ENCODE results near the gene TMEM238L. TPM values are rescaled to one million over a fixed set of nuclear protein-coding genes. Genes with fewer than 3 reads are reported as not detected.

The TMEM238L gene
- total RNA-seq, 1 donor from 2014 or later = not detected

DNA sequence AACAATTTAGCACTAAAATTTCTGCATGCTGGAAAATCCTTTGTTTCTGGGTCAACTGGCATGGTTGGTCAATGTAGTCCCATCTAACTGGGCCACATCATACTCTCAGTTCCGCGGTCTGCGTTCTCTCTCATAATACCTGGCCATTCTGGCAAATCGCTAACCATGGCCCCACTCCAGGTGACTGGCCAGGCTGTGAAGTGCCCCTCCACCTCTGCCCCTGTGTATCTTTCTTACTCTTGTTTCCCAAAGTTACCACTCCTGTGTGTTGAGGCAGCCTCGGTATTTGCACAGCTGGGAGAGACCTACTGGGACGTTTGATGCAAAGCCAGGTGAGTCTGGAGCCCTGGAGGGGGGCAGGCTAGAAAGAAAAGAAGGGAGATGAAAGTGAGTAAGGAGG is 2.0 kb upstream of the TMEM238L start:
- no peak for DNase-seq (ENCODE audit: low read depth in 2 of 2)

DNA sequence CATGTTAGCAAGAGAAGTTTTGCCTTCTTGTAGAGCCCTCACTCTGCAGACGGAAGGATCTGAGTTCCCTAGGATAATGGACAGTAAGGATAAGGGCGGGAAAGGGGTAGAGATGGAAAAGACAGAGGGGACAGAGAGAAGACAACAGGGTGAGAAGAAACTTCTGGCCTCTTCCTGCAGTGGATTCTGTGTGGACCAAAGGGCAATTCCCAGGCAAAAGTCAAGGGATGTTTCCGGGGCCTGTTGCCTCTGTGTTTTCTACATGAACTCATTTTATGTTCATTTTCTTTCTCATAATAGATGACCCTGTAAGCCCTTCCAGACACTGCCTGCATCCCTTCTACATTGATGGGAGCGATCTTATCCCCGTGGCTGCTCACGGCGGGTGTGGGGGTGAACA is 647 bp upstream of the TMEM238L start:
- DNase-seq (ENCODE audit: low read depth in 2 of 2) = no peak

DNA sequence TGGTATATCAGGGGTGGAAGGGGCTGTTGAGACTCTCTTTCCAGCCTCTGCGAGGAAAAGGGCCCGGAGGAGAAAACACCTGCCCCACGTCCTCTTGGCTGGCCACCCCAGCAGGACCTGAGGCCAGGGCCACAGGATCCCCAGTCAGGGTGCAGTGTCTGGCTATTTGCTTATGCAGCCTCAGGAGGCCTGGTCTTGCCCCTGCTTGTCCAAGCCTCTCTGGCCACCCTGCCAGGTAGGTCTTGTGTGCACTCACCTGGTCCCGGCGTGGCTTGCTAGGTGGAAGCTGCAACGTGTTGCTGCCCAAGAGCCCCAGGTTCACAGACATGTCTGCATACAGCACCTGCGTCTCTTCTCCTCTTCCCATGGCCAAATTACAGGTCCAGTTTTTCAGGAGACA is 549 bp downstream of the TMEM238L start:
- no peak for DNase-seq (ENCODE audit: low read depth in 2 of 2)

DNA sequence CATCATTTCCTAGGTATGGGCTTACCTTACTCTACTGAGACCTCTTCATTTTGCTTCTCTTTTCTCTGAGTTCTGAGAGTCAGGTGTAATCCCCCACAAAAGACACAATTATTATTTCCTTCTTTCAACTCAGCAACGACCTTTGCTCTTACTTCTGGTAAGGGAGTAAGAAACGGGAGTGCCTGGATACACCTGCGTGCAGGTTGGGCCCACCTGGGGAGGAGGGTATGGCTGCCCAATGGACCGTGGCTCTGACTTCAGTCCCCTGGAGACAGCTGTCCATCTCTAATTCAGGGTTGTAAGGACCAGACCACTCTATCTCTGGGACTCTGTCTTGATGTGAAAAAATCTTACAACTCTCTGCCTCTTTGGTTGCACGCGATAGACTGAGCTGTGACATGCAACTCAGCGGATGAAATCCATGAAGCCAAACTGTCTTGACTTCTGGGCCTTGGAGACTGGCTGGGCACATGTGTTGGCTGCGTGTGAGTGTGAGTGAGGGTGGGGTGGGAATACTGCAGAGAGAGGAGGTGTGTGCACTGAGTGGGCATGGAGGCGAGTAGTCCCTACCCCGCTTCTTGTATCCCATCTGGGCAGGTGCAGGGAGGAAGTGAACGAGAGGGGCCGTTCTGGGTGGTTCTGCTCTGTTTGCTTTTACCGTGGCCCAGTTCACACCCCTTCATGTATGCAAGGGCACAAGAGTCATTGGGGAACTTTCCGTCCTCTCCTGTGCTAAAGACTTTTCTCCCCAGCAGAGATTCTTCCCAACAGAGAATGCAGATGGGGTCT is 1.2 kb downstream of the TMEM238L start:
- no peak for DNase-seq (ENCODE audit: low read depth in 2 of 2)

- no peak for DNase-seq (ENCODE audit: low read depth in 2 of 2)
Measured at GRCh38 chr17:10799407-10799806, 4.5 kb downstream of the TMEM238L start.

DNA sequence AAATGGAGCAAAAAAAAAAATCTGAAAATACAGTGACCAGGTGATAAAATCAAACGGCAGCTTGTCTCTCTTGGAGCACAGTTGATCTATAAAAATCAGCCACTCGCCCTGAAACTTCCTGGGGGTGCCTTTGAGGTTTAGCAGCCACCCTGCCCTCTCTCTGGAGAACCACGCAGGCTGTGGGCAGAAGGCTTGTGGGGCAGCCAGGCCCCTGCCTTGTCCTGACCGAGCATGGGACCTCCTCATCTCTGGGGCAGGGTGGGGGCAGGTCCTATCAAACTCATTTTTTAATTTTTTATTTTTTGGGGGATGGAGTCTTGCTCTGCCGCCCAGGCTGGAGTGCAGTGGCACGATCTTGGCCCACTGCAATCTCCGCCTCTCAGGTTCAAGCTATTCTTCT is 5.0 kb downstream of the TMEM238L start:
- DNase-seq (ENCODE audit: low read depth in 2 of 2) = no peak

- no peak for DNase-seq (ENCODE audit: low read depth in 2 of 2)
Measured at GRCh38 chr17:10798332-10798749, 5.6 kb downstream of the TMEM238L start.

- no peak for DNase-seq (ENCODE audit: low read depth in 2 of 2)
Measured at GRCh38 chr17:10797476-10798328, 6.2 kb downstream of the TMEM238L start.

GRCh38 chr17:10793816-10794215 is 10.1 kb downstream of the TMEM238L start:
- no peak for DNase-seq (ENCODE audit: low read depth in 2 of 2)

DNA sequence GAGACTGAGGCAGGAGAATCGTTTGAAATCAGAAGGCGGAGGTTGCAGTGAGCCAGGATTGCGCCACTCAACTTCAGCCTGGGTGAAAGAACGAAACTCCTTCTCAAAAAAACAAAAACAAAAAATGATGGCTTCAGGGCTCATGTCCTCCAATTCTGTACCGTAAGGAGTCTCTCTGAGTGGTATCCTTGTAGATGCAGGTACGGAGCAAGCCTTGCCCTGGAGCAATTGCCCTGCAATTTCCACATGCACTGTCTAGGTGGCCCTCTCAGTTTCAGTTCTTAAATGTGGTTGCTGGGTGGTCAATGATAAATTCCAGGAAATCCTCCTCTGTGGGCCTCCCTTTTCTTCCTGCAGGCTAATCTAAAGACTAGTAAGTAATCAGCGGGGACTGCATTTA is 10.6 kb downstream of the TMEM238L start:
- DNase-seq (ENCODE audit: low read depth in 2 of 2) = no peak

GRCh38 chr17:10792151-10792550 is 11.7 kb downstream of the TMEM238L start:
- no peak for DNase-seq (ENCODE audit: low read depth in 2 of 2)

GRCh38 chr17:10790491-10791401 is 13.2 kb downstream of the TMEM238L start:
- no peak for DNase-seq (ENCODE audit: low read depth in 2 of 2)

- DNase-seq (ENCODE audit: low read depth in 2 of 2) = peak in 1 of 2 donors; percentile 5
Measured at GRCh38 chr17:10789694-10790271, 14.1 kb downstream of the TMEM238L start.

DNA sequence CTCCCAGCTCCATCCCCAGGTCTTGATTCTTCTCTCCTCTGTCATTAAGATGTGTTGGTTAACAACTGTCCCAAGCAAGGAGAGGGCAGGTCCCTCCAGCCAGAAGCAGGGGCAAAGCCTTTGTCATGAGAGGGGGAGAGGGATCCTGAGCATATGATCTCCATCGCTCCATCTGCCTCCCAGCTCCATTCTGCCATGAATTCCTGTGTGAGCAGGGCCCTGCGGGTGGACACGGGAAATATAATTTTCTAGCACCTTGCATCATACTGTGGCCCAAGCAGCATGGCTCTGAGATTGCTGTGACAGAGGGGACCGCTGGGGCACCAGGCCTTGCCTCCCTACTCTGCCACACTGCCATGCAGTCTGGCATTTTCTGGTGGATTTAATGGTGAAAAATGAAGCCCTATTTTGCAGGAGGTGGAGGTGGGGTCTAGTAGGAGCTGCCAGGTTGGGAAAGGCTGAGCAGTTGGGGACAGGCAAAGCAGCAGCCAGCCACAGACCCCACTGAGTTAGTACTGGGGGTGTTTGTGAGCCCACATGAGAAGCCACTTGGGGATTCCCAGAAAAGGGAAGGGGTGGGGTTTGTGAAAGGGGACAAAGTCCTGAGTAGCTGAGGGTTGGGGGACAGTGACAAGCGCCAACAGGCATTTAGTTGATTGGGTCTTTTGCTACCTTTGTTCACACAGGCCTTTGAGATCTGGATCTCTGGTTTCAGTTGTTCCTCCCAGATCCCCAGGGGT is 16.4 kb downstream of the TMEM238L start:
- no peak for DNase-seq (ENCODE audit: low read depth in 2 of 2)

- no peak for DNase-seq (ENCODE audit: low read depth in 2 of 2)
Measured at GRCh38 chr17:10785295-10785694, 18.6 kb downstream of the TMEM238L start.

DNA sequence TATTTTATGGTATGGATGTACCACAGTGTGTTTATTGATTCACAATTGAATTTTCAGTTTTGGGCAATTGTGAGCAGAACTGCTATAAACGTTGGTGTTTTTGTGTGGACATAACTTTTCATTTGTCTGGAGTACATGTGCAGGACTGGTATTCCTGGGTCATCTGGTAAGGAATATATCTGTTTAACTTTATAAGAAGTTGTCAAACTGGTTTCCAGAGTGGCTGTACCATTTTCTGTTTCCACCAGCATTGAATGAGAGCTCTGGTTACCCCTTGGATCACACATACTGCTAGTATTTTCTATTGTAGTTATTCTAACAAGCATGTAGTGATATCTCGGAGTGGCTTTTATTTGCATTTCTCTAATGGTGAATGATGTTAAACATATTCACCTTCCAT is 24.3 kb downstream of the TMEM238L start:
- no peak for DNase-seq (ENCODE audit: low read depth in 2 of 2)

DNA sequence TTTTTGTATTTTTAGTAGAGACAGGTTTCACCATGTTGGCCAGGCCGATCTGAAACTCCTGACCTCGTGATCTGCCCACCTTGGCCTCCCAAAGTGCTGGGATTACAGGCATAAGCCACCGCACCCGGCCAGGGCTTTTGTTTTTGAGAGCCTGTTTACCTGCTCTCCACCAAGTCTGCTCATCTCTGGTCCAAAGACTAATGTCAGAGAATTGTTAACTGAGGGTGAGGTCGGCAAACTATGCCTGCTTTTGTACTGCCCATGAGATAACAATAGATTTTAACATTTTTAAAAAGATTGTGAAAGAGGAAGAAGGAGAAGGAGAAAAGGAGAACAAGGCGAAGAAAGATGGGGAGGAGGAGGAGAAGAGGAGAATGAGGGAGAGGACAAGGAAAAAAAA is 26.0 kb downstream of the TMEM238L start:
- DNase-seq (ENCODE audit: low read depth in 2 of 2) = no peak

DNA sequence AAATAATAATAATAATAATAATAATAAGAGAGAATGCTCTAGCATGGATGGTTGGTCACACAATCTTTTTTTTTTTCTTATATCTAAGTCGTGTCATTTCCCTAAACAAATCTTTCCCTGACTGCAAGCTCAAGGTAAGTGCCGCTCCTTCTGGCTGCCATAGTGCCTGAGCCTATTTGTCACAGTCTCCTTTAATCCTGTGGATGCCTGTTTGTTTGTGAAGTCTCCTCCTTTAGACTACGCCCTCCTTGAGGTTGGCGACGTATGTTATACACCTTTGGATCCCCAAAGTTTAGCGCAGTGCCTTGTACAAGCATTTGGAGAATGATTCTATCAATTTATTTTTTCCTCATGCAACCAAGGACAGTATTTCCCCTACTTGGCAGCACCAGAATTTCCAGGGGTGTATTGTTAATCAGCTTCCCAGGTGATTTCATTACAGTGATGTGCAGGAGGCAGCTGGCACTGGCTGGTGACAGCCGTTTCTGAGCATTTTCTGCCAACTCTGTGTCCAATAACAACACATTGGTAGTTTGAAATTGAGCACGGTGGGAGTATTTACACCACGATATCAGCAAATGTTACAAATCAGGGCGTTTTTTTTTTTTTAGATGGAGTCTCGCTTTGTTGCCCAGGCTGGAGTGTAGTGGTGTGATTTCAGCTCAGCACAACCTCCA is 26.6 kb downstream of the TMEM238L start:
- DNase-seq (ENCODE audit: low read depth in 2 of 2) = no peak

DNA sequence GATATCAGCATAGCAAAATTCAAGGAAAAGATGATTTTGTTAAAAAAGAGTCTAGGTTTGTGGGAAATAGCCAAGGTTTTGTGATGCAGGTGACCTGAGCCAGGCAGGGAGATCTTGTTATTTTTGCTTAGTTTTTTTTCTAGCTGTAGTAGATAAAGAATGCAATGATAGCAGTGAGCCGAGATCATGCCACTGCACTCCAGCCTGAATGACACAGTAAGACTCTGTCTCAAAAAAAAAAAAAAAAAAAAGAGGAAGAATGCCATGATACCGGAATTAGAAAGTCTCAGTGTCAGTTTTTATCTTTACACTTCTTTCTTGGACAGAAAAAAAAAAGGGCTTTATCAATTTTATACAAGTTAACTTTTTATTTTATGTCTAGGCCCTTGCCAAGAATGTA is 27.5 kb downstream of the TMEM238L start:
- DNase-seq (ENCODE audit: low read depth in 2 of 2) = no peak

DNA sequence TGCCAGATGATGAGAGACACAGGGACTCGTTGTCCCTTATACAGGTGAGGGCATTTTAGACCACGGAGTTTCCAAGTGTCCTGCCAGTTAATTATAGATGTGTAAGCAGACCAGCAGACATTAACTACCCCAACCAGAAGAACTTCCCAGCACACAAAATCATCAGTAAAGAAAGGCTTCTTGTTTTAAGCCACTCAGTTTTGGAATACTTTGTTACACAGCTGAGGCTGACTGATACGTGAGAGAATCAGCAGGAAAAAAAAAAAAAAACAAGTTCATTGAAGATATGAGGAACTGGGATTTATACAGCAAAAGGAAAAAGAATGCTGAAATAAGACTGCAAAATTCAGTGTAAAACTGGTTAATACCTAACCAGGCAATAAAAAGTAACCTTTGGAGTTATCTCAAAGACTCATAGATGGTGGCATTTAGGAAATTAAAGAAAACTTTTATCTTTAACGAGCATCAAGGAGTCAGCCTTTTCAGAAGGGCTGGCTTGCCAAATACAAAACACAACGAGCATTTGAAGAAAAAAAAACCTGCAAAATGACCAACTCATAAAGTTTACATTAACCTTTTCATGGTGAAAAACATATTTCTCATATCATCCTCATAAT is 28.1 kb downstream of the TMEM238L start:
- no peak for DNase-seq (ENCODE audit: low read depth in 2 of 2)
